NCI-H1417 (cell line): ENCODE results near the gene TAF7.
"Not testable (repeated sequence)": the region's sequence is repeated elsewhere in the genome, so short reads cannot be mapped to it uniquely, and the experiment has no call there.

Source experiments
- DNase-seq, 3 experiments: peaks; one replicate each; lab custom pipeline; 2025; lab: John Stamatoyannopoulos, UW

The TAF7 gene

GRCh38 chr5:141320225-141321169, at the start of gene TAF7:
Gene TAF7, minus strand, starts transcription at chr5:141320784. Its CDS starts 740 bp downstream, at chr5:141320044.
- peak; percentile 81 to 94 (median 93) for DNase-seq

- DNase-seq: no peak
These were observed 45.7 kb upstream of the TAF7 start for GRCh38 chr5:141366016-141366896.

- no peak for DNase-seq
These were observed 43.5 kb upstream of the TAF7 start, which contains the start of gene PCDHGA5 for GRCh38 chr5:141363952-141364660. Gene PCDHGA5, plus strand, starts transcription at chr5:141364162. Its CDS starts 169 bp downstream, at chr5:141364331.

GRCh38 chr5:141362719-141363118, 42.1 kb upstream of the TAF7 start:
- DNase-seq: no peak

- no peak for DNase-seq
These were observed 40.1 kb upstream of the TAF7 start for GRCh38 chr5:141360685-141361084.

- DNase-seq: peak in 1 of 3 experiments; percentile 1
These were observed 39.3 kb upstream of the TAF7 start, which contains the start of gene PCDHGB2 for GRCh38 chr5:141359790-141360426. Gene PCDHGB2, plus strand, starts transcription at chr5:141359994. Its CDS starts 142 bp downstream, at chr5:141360136.

GRCh38 chr5:141356950-141357349, 36.4 kb upstream of the TAF7 start:
- DNase-seq: no peak

- no peak for DNase-seq
These were observed 35.5 kb upstream of the TAF7 start for GRCh38 chr5:141356133-141356532.

- DNase-seq: no peak
These were observed 35.1 kb upstream of the TAF7 start for GRCh38 chr5:141355641-141356040.

GRCh38 chr5:141354900-141355469, 34.4 kb upstream of the TAF7 start, which contains the start of gene PCDHGA4:
Gene PCDHGA4, plus strand, starts transcription at chr5:141355021. Its CDS starts 87 bp downstream, at chr5:141355108.
- DNase-seq: no peak

- no peak for DNase-seq
These were observed 31.0 kb upstream of the TAF7 start for GRCh38 chr5:141351591-141351990.

- peak; percentile 2 to 74 (median 39) for DNase-seq
These were observed 29.5 kb upstream of the TAF7 start, which contains the start of gene PCDHGB1 for GRCh38 chr5:141349917-141350619. Gene PCDHGB1, plus strand, starts transcription at chr5:141350099. Its CDS starts 162 bp downstream, at chr5:141350261.

- DNase-seq: not testable (repeated sequence)
These were observed 25.4 kb upstream of the TAF7 start for GRCh38 chr5:141346017-141346416.

- DNase-seq: no peak
These were observed 24.7 kb upstream of the TAF7 start for GRCh38 chr5:141345327-141345726.

- DNase-seq: no peak
These were observed 23.4 kb upstream of the TAF7 start for GRCh38 chr5:141343953-141344463.

- DNase-seq: no peak
These were observed 22.8 kb upstream of the TAF7 start, which contains the start of gene PCDHGA3 for GRCh38 chr5:141343242-141343952. Gene PCDHGA3, plus strand, starts transcription at chr5:141343829. Its CDS starts 205 bp downstream, at chr5:141344034.

- DNase-seq: peak in 1 of 3 experiments; percentile 2
These were observed 22.2 kb upstream of the TAF7 start for GRCh38 chr5:141342773-141343172.

GRCh38 chr5:141340781-141341354, 20.3 kb upstream of the TAF7 start:
- DNase-seq: not testable (repeated sequence)
